Activated CD8-positive, alpha-beta memory T cell treated with anti-CD3 and anti-CD28 coated beads for 36 hours (primary cell): Measurements from ENCODE around the gene CEBPZ. TPM values are rescaled to one million over a fixed set of nuclear protein-coding genes. Genes with fewer than 3 reads are reported as not detected.

Experiments used
- CTCF ChIA-PET: fragments of 350-600 bp; sonication (Branson Sonifier 250); formaldehyde crosslinking; loops from one replicate; lab custom pipeline; 2021; ENCODE audit warnings: antibody characterized with exemption; lab: Charles Lee
- POLR2A ChIA-PET: fragments of 350-600 bp; sonication (Branson Sonifier 250); formaldehyde crosslinking; loops from one replicate; lab custom pipeline; 2021; ENCODE audit warnings: antibody characterized with exemption; lab: Charles Lee
- total RNA-seq, 2 experiments: library from RNA; stranded (reverse); gene quantifications; one replicate each; pipeline ENCODE4 v1.2.3, GENCODE V29; 2021

Gene CEBPZ
- total RNA-seq = 100 to 1,000 TPM; 103 to 105 TPM

- ChIA-PET POLR2A (interaction anchor here (0.6 to 1.5 kb wide), 6 partner anchors 9 to 394 kb away, joined by 3 to 5 read pairs (median 4); partner anchors contain the start of gene EIF2AK2), CTCF (interaction anchor here (1.3 to 1.5 kb wide), 3 partner anchors 9 to 30 kb away, joined by 3 to 4 read pairs (median 4); no protein-coding TSS in a partner anchor)
Measured at GRCh38 chr2:37231241-37232130, at the start of gene CEBPZ, which contains the start of gene NDUFAF7. Gene CEBPZ (minus strand): TSS chr2:37231596. CDS start chr2:37231567, 29 bp downstream. Gene NDUFAF7 (plus strand): TSS chr2:37231658. CDS start chr2:37231706, 48 bp downstream.

GRCh38 chr2:37276291-37276690 lies 44.9 kb upstream of the CEBPZ start:
- ChIA-PET POLR2A (no interaction called here), CTCF (no interaction called here)

GRCh38 chr2:37274359-37274965 lies 43.1 kb upstream of the CEBPZ start:
- POLR2A ChIA-PET = no interaction called here
- CTCF ChIA-PET = no interaction called here

- CTCF ChIA-PET = no interaction called here
Measured at GRCh38 chr2:37271376-37272067, 40.1 kb upstream of the CEBPZ start.

GRCh38 chr2:37268111-37268510 lies 36.7 kb upstream of the CEBPZ start:
- POLR2A ChIA-PET = no interaction called here
- CTCF ChIA-PET = no interaction called here

More at GRCh38 chr2:37271376-37272067, 40.1 kb upstream of the CEBPZ start:
- POLR2A ChIA-PET = no interaction called here

- POLR2A ChIA-PET = no interaction called here
- CTCF ChIA-PET = no interaction called here
Measured at GRCh38 chr2:37267685-37268084, 36.3 kb upstream of the CEBPZ start.

GRCh38 chr2:37263839-37264238 lies 32.4 kb upstream of the CEBPZ start:
- ChIA-PET CTCF (no interaction called here), POLR2A (no interaction called here)

- ChIA-PET POLR2A (no interaction called here), CTCF (no interaction called here)
Measured at GRCh38 chr2:37262522-37262921, 31.1 kb upstream of the CEBPZ start.

- POLR2A ChIA-PET = no interaction called here
- CTCF ChIA-PET = no interaction called here
Measured at GRCh38 chr2:37250869-37251740, 19.7 kb upstream of the CEBPZ start.

GRCh38 chr2:37246205-37246604 lies 14.8 kb upstream of the CEBPZ start:
- ChIA-PET CTCF (interaction anchor here (0.5 kb wide), 1 partner anchor 13 kb away, joined by 5 read pairs; no protein-coding TSS in a partner anchor), POLR2A (interaction anchor here (1.0 kb wide), 1 partner anchor 14 kb away, joined by 4 read pairs; the partner anchor contains the start of genes CEBPZ and NDUFAF7)

GRCh38 chr2:37244755-37245154 lies 13.4 kb upstream of the CEBPZ start:
- ChIA-PET CTCF (no interaction called here), POLR2A (interaction anchor here (1.3 kb wide), 1 partner anchor 13 kb away, joined by 3 read pairs; the partner anchor contains the start of genes CEBPZ and NDUFAF7)

- ChIA-PET POLR2A (interaction anchor here (1.3 kb wide), 1 partner anchor 12 kb away, joined by 3 read pairs; the partner anchor contains the start of genes CEBPZ and NDUFAF7), CTCF (no interaction called here)
Measured at GRCh38 chr2:37244017-37244416, 12.6 kb upstream of the CEBPZ start.

- ChIA-PET POLR2A (interaction anchor here (0.6 to 1.3 kb wide), 2 partner anchors 11 to 77 kb away, joined by 3 to 14 read pairs; partner anchors contain the start of genes CEBPZ and NDUFAF7), CTCF (no interaction called here)
Measured at GRCh38 chr2:37243435-37243834, 12.0 kb upstream of the CEBPZ start.

GRCh38 chr2:37232131-37232933 lies 936 bp upstream of the CEBPZ start:
- ChIA-PET POLR2A (interaction anchor here (0.6 to 1.5 kb wide), 6 partner anchors 8 to 393 kb away, joined by 3 to 5 read pairs (median 4); partner anchors contain the start of gene EIF2AK2), CTCF (interaction anchor here (1.3 to 1.5 kb wide), 4 partner anchors 10 to 78 kb away, joined by 3 to 4 read pairs (median 4); no protein-coding TSS in a partner anchor)

GRCh38 chr2:37230581-37230980 lies 815 bp downstream of the CEBPZ start:
- POLR2A ChIA-PET = no interaction called here

GRCh38 chr2:37228788-37229187 lies 2.6 kb downstream of the CEBPZ start:
- ChIA-PET CTCF (no interaction called here), POLR2A (no interaction called here)

More at GRCh38 chr2:37230581-37230980, 815 bp downstream of the CEBPZ start:
- CTCF ChIA-PET = no interaction called here

- CTCF ChIA-PET = no interaction called here
- POLR2A ChIA-PET = no interaction called here
Measured at GRCh38 chr2:37226863-37227262, 4.5 kb downstream of the CEBPZ start.
